CD4-positive, alpha-beta memory T cell (primary cell): ENCODE data around the gene SORCS2. TPM values are rescaled to one million over a fixed set of nuclear protein-coding genes. Genes with fewer than 3 reads are reported as not detected.

Experiments
- CTCF ChIA-PET: fragments of 350-600 bp; sonication (Branson Sonifier 250); formaldehyde crosslinking; loops from one replicate; lab custom pipeline; 2021; ENCODE audit warnings: inconsistent platforms; ENCODE audit not compliant: partially characterized antibody; lab: Charles Lee
- POLR2A ChIA-PET: fragments of 350-600 bp; sonication (Branson Sonifier 250); formaldehyde crosslinking; loops from one replicate; lab custom pipeline; 2021; ENCODE audit not compliant: partially characterized antibody; lab: Charles Lee
- DNase-seq, 5 donors: peaks; one replicate each; pipeline versions ENCODE4 v3.0.0 to v3.0.0-alpha.2; 2020 to 2022; ENCODE audit warnings: mixed read lengths in 1 of 5
- H3K27ac ChIP-seq: one replicate; pipeline ENCODE4 v1.7.0; 2013; ENCODE audit warnings: low read depth, low read length
- H3K27me3 ChIP-seq: 2 replicates; pipeline ENCODE4 v1.7.0; 2013; ENCODE audit warnings: mild to moderate bottlenecking, low read length, moderate library complexity; ENCODE audit not compliant: insufficient read depth
- H3K36me3 ChIP-seq: 2 replicates; pipeline ENCODE4 v1.7.0; 2013; ENCODE audit warnings: mild to moderate bottlenecking, low read length, moderate library complexity; ENCODE audit not compliant: insufficient read depth
- H3K4me1 ChIP-seq: 2 replicates; pipeline ENCODE4 v1.7.0; 2013; ENCODE audit warnings: mild to moderate bottlenecking, low read length, moderate library complexity; ENCODE audit not compliant: insufficient read depth
- H3K4me3 ChIP-seq, 2 donors: one replicate each; pipeline ENCODE4 v1.7.0; 2013; ENCODE audit warnings: low read length in 2 of 2, mild to moderate bottlenecking in 1 of 2
- H3K9me3 ChIP-seq, 2 donors: one replicate each; pipeline ENCODE4 v1.7.0; 2013; ENCODE audit warnings: low read length in 2 of 2, control low read depth in 1 of 2; ENCODE audit not compliant: control insufficient read depth in 1 of 2
- H3K27ac Mint-ChIP-seq, 7 donors: one replicate each; pipeline ENCODE4 v1.8.0; 2020 to 2021; ENCODE audit warnings: mixed read lengths in 7 of 7, mild to moderate bottlenecking in 6 of 7, inconsistent platforms in 3 of 7, moderate library complexity in 3 of 7
- H3K27me3 Mint-ChIP-seq, 2 donors: one replicate each; pipeline ENCODE4 v1.8.0; 2020 to 2021; ENCODE audit warnings: mixed read lengths in 2 of 2
- H3K36me3 Mint-ChIP-seq, 2 donors: one replicate each; pipeline ENCODE4 v1.8.0; 2020 to 2021; ENCODE audit warnings: mixed read lengths in 2 of 2, inconsistent platforms in 1 of 2, mild to moderate bottlenecking in 1 of 2
- H3K4me1 Mint-ChIP-seq, 4 donors: one replicate each; pipeline ENCODE4 v1.8.0; 2020 to 2021; ENCODE audit warnings: mixed read lengths in 4 of 4, mild to moderate bottlenecking in 1 of 4
- H3K4me3 Mint-ChIP-seq, 8 donors: one replicate each; pipeline ENCODE4 v1.8.0; 2020 to 2021; ENCODE audit warnings: mixed read lengths in 8 of 8, mild to moderate bottlenecking in 7 of 8, moderate library complexity in 6 of 8, inconsistent platforms in 3 of 8
- H3K9me3 Mint-ChIP-seq, 8 donors: one replicate each; pipeline ENCODE4 v1.8.0; 2020 to 2021; ENCODE audit warnings: mixed read lengths in 8 of 8, mild to moderate bottlenecking in 5 of 8, inconsistent platforms in 3 of 8, moderate library complexity in 1 of 8
- intact Hi-C: fragments of 100-400 bp; cut with micrococcal nuclease; formaldehyde crosslinking; loops from one replicate; pipeline ENCODE4 v1.15.1; 2023
- polyA plus RNA-seq, 2 donors: library from polyadenylated mRNA; unstranded; fragments of 300-500 nt; fragmentation: Illumina TruSeq; gene quantifications; one replicate each; pipeline ENCODE4 v1.2.3, GENCODE V29; 2021
- total RNA-seq, 2 experiments: library from RNA; stranded (reverse); gene quantifications; one replicate each; pipeline ENCODE4 v1.2.3, GENCODE V29; 2021

SORCS2 gene
- total and polyA plus RNA-seq, 4 experiments from 2014 or later = not detected

DNA sequence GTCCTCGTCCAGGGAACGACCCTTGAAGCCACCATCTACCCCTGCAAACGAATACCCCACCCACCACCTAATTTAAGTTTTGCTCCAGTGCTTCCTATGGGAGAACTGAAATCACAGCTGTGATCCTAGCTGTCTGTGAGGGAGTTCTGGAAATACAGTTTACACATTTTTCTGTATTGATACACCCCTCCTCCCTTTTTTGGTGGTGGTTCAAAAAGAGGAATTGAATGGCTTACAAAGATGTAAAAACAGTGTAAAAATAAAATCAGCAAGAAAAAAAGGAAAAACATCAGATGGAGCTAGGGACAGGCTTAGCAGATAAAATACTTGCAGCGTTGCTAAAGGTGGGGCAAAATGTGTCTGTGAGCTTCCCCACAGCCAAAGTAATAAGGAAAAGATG lies 86.6 kb downstream of the SORCS2 start:
- ChIA-PET POLR2A (no interaction called here), CTCF (no interaction called here)
- Mint-ChIP-seq H3K4me1 (no peaks in the 10 kb centered on the region), H3K36me3 (no peaks in the 10 kb centered on the region), H3K27me3 (peaks cover 3 to 15% of the 10 kb centered on the region in 2 donors), H3K9me3 (no peaks in the 10 kb centered on the region), H3K4me3 (no peak overlapping the region), H3K27ac (no peak overlapping the region)
- H3K27me3 ChIP-seq = no peaks in the 10 kb centered on the region
- intact Hi-C loops = no loop called here
- H3K4me3 ChIP-seq = no peak overlapping the region
- DNase-seq = no peak
- H3K9me3 ChIP-seq = no peaks in the 10 kb centered on the region
- H3K4me1 ChIP-seq = no peaks in the 10 kb centered on the region
- no peaks in the 10 kb centered on the region for H3K36me3 ChIP-seq
- H3K27ac ChIP-seq = no peak overlapping the region

- Mint-ChIP-seq H3K27me3 (peaks cover 3 to 14% of the 10 kb centered on the region in 2 donors), H3K36me3 (no peaks in the 10 kb centered on the region), H3K27ac (no peak overlapping the region), H3K9me3 (no peaks in the 10 kb centered on the region), H3K4me3 (no peak overlapping the region), H3K4me1 (no peaks in the 10 kb centered on the region)
- no peaks in the 10 kb centered on the region for H3K4me1 ChIP-seq
- POLR2A ChIA-PET = no interaction called here
- intact Hi-C loops = no loop called here
- DNase-seq = no peak
- CTCF ChIA-PET = no interaction called here
- no peaks in the 10 kb centered on the region for H3K27me3 ChIP-seq
- H3K36me3 ChIP-seq = no peaks in the 10 kb centered on the region
- no peak overlapping the region for H3K27ac ChIP-seq
- no peak overlapping the region for H3K4me3 ChIP-seq
- H3K9me3 ChIP-seq = no peaks in the 10 kb centered on the region
Measured at GRCh38 chr4:7279902-7280301, 87.6 kb downstream of the SORCS2 start.

DNA sequence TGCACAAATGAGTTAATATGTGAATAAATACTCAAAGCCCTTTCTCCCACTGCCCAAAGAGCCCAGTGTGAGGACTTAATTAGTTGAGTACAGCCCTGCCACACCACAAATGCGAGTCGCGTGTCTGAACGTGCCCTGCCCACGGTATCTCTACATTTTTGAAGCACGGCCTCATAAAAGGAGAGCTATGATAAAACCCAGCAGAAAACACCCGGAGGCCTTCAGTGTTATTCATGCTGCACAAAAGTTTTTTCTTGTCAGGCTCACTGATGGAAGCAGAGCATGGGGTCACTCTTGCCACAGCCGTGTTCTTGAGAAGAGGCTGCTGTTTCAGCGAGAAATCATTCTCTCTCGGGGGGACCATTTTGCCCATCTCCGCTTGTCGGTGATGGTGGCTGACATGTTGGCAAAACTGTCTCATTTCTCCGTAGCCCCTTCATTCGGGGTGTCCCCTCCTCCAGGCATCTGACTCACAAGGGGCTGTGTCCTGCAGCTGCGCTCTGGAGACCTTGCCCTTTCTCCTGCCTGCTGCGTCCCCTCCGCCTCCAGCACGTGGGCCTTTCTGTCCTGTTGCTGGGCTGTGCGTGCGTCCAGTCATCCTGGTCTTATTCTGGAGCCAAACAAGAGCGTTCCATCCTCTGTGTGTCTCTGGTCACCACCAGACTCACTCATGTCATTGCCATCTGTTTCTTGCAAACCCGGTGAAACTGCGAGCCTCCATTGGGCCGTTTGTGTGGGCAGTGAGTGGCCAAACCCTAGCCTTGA lies 88.8 kb downstream of the SORCS2 start:
- H3K9me3 ChIP-seq = no peaks in the 10 kb centered on the region
- DNase-seq = no peak
- H3K9me3 Mint-ChIP-seq = no peaks in the 10 kb centered on the region
- H3K4me3 ChIP-seq = no peak overlapping the region
- H3K27ac ChIP-seq = no peak overlapping the region
- CTCF ChIA-PET = no interaction called here
- no peak overlapping the region for H3K4me3 Mint-ChIP-seq
- H3K4me1 ChIP-seq = no peaks in the 10 kb centered on the region
- peaks cover 3 to 14% of the 10 kb centered on the region in 2 donors for H3K27me3 Mint-ChIP-seq
- H3K27ac Mint-ChIP-seq = no peak overlapping the region
- no peaks in the 10 kb centered on the region for H3K27me3 ChIP-seq
- POLR2A ChIA-PET = no interaction called here
- H3K36me3 Mint-ChIP-seq = no peaks in the 10 kb centered on the region
- H3K36me3 ChIP-seq = no peaks in the 10 kb centered on the region
- intact Hi-C loops = no loop called here
- no peaks in the 10 kb centered on the region for H3K4me1 Mint-ChIP-seq

DNA sequence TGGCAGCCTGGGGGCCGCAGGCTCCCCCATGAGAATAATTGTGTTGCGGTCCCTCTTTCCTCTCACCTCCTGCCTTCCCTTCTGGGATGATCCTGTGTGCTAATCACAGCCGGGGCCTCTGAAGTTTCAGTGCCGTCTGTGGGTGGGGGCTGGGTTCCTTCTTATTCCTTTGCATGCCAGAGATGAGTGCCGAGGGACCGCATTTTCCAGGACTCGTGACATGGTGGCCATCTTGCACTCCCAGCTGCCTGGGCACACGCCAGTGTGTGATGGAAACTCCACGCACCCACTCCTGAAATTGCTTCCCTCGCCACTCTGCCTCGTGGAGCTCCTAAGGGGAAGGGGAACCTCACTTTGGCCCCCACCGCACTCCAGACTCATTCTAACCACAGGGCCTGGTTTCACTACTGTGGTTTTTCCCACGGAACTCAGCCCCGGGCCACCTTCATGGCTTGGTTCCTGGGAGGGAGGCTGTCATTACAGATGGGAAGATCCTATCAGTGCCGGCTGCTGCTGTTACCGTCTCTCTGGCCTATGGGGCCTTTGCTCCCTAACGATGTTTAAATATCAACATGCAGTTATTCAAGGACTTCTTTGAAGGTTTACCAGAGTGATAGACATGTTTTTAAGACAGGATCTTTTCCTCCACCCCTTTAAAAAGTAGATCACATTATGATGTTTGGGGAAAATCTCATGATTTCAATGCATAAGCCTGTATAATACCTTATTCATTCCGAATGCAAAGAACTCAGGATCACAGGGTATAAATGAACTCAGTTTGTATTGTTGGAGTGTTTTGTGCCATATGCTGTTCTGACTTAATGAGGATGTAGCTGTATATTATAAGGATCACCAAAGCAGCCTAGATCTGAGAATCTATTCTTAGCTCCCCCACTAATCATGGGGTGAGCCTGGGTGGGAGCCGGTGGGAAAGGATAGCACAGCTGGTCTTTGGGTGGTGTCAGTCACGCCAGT lies 89.6 kb downstream of the SORCS2 start:
- no peaks in the 10 kb centered on the region for H3K9me3 Mint-ChIP-seq
- CTCF ChIA-PET = no interaction called here
- H3K36me3 Mint-ChIP-seq = no peaks in the 10 kb centered on the region
- H3K36me3 ChIP-seq = no peaks in the 10 kb centered on the region
- POLR2A ChIA-PET = no interaction called here
- no peaks in the 10 kb centered on the region for H3K4me1 Mint-ChIP-seq
- peak overlapping the region in 2 of 7 donors; percentile 18 to 30 for H3K27ac Mint-ChIP-seq
- no peak overlapping the region for H3K4me3 Mint-ChIP-seq
- H3K27me3 ChIP-seq = no peaks in the 10 kb centered on the region
- intact Hi-C loops = no loop called here
- no peaks in the 10 kb centered on the region for H3K9me3 ChIP-seq
- no peaks in the 10 kb centered on the region for H3K4me1 ChIP-seq
- H3K27ac ChIP-seq = no peak overlapping the region
- DNase-seq = no peak
- H3K4me3 ChIP-seq = no peak overlapping the region
- peaks cover 3 to 16% of the 10 kb centered on the region in 2 donors for H3K27me3 Mint-ChIP-seq

GRCh38 chr4:7282786-7283440 lies 90.6 kb downstream of the SORCS2 start:
- ChIA-PET POLR2A (no interaction called here), CTCF (no interaction called here)
- Mint-ChIP-seq H3K4me3 (no peak overlapping the region), H3K27ac (no peak overlapping the region), H3K27me3 (peaks cover 3 to 16% of the 10 kb centered on the region in 2 donors), H3K36me3 (no peaks in the 10 kb centered on the region), H3K9me3 (no peaks in the 10 kb centered on the region), H3K4me1 (no peaks in the 10 kb centered on the region)
- no peaks in the 10 kb centered on the region for H3K4me1 ChIP-seq
- no peak overlapping the region for H3K27ac ChIP-seq
- no peaks in the 10 kb centered on the region for H3K9me3 ChIP-seq
- H3K4me3 ChIP-seq = no peak overlapping the region
- no peak for DNase-seq
- H3K36me3 ChIP-seq = no peaks in the 10 kb centered on the region
- intact Hi-C loops = no loop called here
- H3K27me3 ChIP-seq = no peaks in the 10 kb centered on the region

GRCh38 chr4:7285244-7286094 lies 93.1 kb downstream of the SORCS2 start:
- Histone ChIP-seq H3K36me3 (no peaks in the 10 kb centered on the region), H3K27me3 (no peaks in the 10 kb centered on the region), H3K4me3 (no peak overlapping the region), H3K4me1 (no peaks in the 10 kb centered on the region), H3K9me3 (no peaks in the 10 kb centered on the region), H3K27ac (no peak overlapping the region)
- DNase-seq = no peak
- Mint-ChIP-seq H3K27me3 (peaks cover 3 to 15% of the 10 kb centered on the region in 2 donors), H3K36me3 (no peaks in the 10 kb centered on the region), H3K9me3 (no peaks in the 10 kb centered on the region), H3K27ac (no peak overlapping the region), H3K4me3 (no peak overlapping the region), H3K4me1 (no peaks in the 10 kb centered on the region)
- intact Hi-C loops = no loop called here
- POLR2A ChIA-PET = interaction anchor here (0.6 kb wide), 1 partner anchor 202 kb away, joined by 3 read pairs; no protein-coding TSS in a partner anchor
- CTCF ChIA-PET = no interaction called here
